Spleen (tissue), 7 donors: Measurements from ENCODE around the gene GFPT1.

Experiments
- POLR2A ChIP-seq, 3 donors: fragments of 450-650 bp; IDR thresholded peaks; one replicate each; pipeline ENCODE4 v1.5.1; 2017; ENCODE audit warnings: antibody characterized with exemption in 3 of 3, mild to moderate bottlenecking in 1 of 3
- POLR2AphosphoS5 ChIP-seq, 3 donors: sonication (generic); formaldehyde crosslinking; IDR thresholded peaks; one replicate each; pipeline ENCODE4 v1.5.1; 2017; ENCODE audit warnings: antibody characterized with exemption in 3 of 3
- TF ChIP-seq, protein P1 (sequence below), 11 experiments: fragments of 200-600 bp in 7 of 11; fragments of 450-650 bp in 4 of 11; sonication (generic) in 4 of 11; IDR thresholded peaks in 8 of 11; conservative IDR thresholded peaks in 3 of 11; 1 replicate in 7 of 11; 2 replicates in 4 of 11; pipeline versions ENCODE4 v1.4.0 to v1.8.0; 2016 to 2021; ENCODE audit warnings: antibody characterized with exemption in 11 of 11, inconsistent platforms in 4 of 11, mild to moderate bottlenecking in 1 of 11
- donor health status: DM: no; HTN: no; CAD: no; lungs with moderate emphysema.
- donor health status: DM: no; HTN: no; CAD: no.
- donor health status: DM: no; HTN: no; CAD: no.

- TF ChIP-seq, protein P1, sequence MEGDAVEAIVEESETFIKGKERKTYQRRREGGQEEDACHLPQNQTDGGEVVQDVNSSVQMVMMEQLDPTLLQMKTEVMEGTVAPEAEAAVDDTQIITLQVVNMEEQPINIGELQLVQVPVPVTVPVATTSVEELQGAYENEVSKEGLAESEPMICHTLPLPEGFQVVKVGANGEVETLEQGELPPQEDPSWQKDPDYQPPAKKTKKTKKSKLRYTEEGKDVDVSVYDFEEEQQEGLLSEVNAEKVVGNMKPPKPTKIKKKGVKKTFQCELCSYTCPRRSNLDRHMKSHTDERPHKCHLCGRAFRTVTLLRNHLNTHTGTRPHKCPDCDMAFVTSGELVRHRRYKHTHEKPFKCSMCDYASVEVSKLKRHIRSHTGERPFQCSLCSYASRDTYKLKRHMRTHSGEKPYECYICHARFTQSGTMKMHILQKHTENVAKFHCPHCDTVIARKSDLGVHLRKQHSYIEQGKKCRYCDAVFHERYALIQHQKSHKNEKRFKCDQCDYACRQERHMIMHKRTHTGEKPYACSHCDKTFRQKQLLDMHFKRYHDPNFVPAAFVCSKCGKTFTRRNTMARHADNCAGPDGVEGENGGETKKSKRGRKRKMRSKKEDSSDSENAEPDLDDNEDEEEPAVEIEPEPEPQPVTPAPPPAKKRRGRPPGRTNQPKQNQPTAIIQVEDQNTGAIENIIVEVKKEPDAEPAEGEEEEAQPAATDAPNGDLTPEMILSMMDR (IDR thresholded peaks at IDR 0.05 in 8 of 11, conservative IDR thresholded peaks at IDR 0.05 in 3 of 11): no peak
- TF ChIP-seq POLR2A (IDR thresholded peaks at IDR 0.05) (no peak), POLR2AphosphoS5 (IDR thresholded peaks at IDR 0.05) (no peak)
Measured at GRCh38 chr2:69353360-69353759, 33.7 kb downstream of the GFPT1 start.
